Right lobe of liver (tissue), 6 donors: ENCODE measurements around the gene EIF1AD. TPM values are rescaled to one million over a fixed set of nuclear protein-coding genes. Genes with fewer than 3 reads are reported as not detected.

ENCODE experiments used
- ATAC-seq, 4 donors: fragments of 200-7000 bp; cut with Tn5 transposase; one replicate each; pipeline ENCODE4 v1.9.1; 2020; ENCODE audit warnings: mild to moderate bottlenecking in 4 of 4, moderate library complexity in 4 of 4
- DNase-seq, 3 donors: peaks; one replicate each; pipeline ENCODE4 v3.0.0-alpha.2; 2020
- H3K27ac ChIP-seq, 3 donors: fragments of 200-600 bp; one replicate each; pipeline ENCODE4 v1.8.0; 2022
- H3K27me3 ChIP-seq, 2 donors: fragments of 200-600 bp; one replicate each; pipeline ENCODE4 v1.8.0; 2022
- H3K36me3 ChIP-seq, 4 donors: fragments of 200-600 bp; sonication (generic) in 1 of 4; one replicate each; pipeline versions ENCODE4 v1.5.1 to v1.8.0; 2017 to 2022; ENCODE audit warnings: control low read depth in 1 of 4
- H3K4me1 ChIP-seq, 4 donors: fragments of 200-600 bp; sonication (generic) in 1 of 4; one replicate each; pipeline versions ENCODE4 v1.5.1 to v1.8.0; 2017 to 2022; ENCODE audit warnings: control low read depth in 1 of 4
- H3K4me3 ChIP-seq, 3 donors: fragments of 200-600 bp; one replicate each; pipeline ENCODE4 v1.8.0; 2022
- H3K9me3 ChIP-seq, 4 donors: fragments of 200-600 bp; sonication (generic) in 1 of 4; one replicate each; pipeline versions ENCODE4 v1.5.1 to v1.8.0; 2017 to 2022; ENCODE audit warnings: control low read depth in 1 of 4
- CTCF ChIP-seq, 4 donors: fragments of 200-600 bp in 3 of 4; fragments of 450-650 bp in 1 of 4; IDR thresholded peaks; one replicate each; pipeline versions ENCODE4 v1.5.1 to v1.8.0; 2016 to 2022; ENCODE audit warnings: antibody characterized with exemption in 4 of 4, mild to moderate bottlenecking in 2 of 4
- POLR2A ChIP-seq: fragments of 450-650 bp; IDR thresholded peaks from one replicate; pipeline ENCODE4 v1.6.1; 2017; ENCODE audit warnings: antibody characterized with exemption, mild to moderate bottlenecking
- WGBS: methylation state at CpG from one replicate; pipeline ENCODE4 v1.1.6; 2018; ENCODE audit warnings: low coverage, low lambda C conversion rate; ENCODE audit not compliant: insufficient coverage; ENCODE audit errors: missing lambda C conversion rate; 5-methylcytosine and 5-hydroxymethylcytosine counted together
- intact Hi-C, 2 donors: fragments of 100-400 bp; cut with DNase I; formaldehyde crosslinking; loops; one replicate each; pipeline versions ENCODE4 v1.11.2 to v1.14.1; 2022
- total RNA-seq, 6 experiments: library from RNA; depleted of rRNA in 2 of 6; stranded (reverse); fragments of >200 nt in 2 of 6; fragmentation: NEBNext Ultra II Directional in 3 of 6; extraction: Animal tissue kit (Norgen Biotek cat#: 25700) in 3 of 6; gene quantifications; one replicate each; pipeline versions ENCODE4 v1.1.0 to v1.2.4, GENCODE V29; 2016 to 2023
- donor health status: DM: no; HTN: yes; CAD: no.
- donor health status: DM: no; HTN: no; CAD: no.
- donor health status: DM: no; HTN: no; CAD: no.
- donor health status: DM: no; HTN: yes; CAD: no.
- donor health status: DM: no; HTN: yes; CAD: no.

Gene EIF1AD
- total RNA-seq, 6 experiments from 2014 or later: 11.5 to 22.1 (median 13.1) TPM

- peaks cover 10 to 41% (median 24%) of the 10 kb centered on the region in 4 donors for H3K36me3 ChIP-seq
- H3K27me3 ChIP-seq: no peaks in the 10 kb centered on the region
- peaks cover 0 to 11% (median 0%) of the 10 kb centered on the region in 4 donors for H3K4me1 ChIP-seq
- no peak overlapping the region for H3K27ac ChIP-seq
- intact Hi-C loops: no loop called here
- TF ChIP-seq CTCF (IDR thresholded peaks at IDR 0.05) (no peak), POLR2A (no peak)
- no peak overlapping the region for H3K4me3 ChIP-seq
- no peaks in the 10 kb centered on the region for H3K9me3 ChIP-seq
- WGBS: 71% methylated on average over 2 of the region's 2 CpGs
- ATAC-seq (no peak), DNase-seq (no peak)
Observed at GRCh38 chr11:65997286-65997685, 4.7 kb downstream of the EIF1AD start.

GRCh38 chr11:65992056-65992455 lies 9.9 kb downstream of the EIF1AD start:
- Histone ChIP-seq H3K36me3 (peaks cover 0 to 8% (median 0%) of the 10 kb centered on the region in 4 donors), H3K4me1 (no peaks in the 10 kb centered on the region), H3K27ac (no peak overlapping the region), H3K27me3 (no peaks in the 10 kb centered on the region), H3K4me3 (no peak overlapping the region), H3K9me3 (no peaks in the 10 kb centered on the region)
- DNase-seq (no peak), ATAC-seq (no peak)
- intact Hi-C loops: no loop called here
- TF ChIP-seq POLR2A (no peak), CTCF (IDR thresholded peaks at IDR 0.05) (no peak)
- 83% methylated on average over 5 of the region's 5 CpGs for WGBS

- Histone ChIP-seq H3K9me3 (no peaks in the 10 kb centered on the region), H3K4me1 (no peaks in the 10 kb centered on the region), H3K27ac (no peak overlapping the region), H3K36me3 (no peaks in the 10 kb centered on the region), H3K27me3 (no peaks in the 10 kb centered on the region), H3K4me3 (no peak overlapping the region)
- 2% methylated on average over 9 of the region's 10 CpGs for WGBS
- peak; percentile 69 to 89 (median 74) for DNase-seq
- intact Hi-C loops: loop anchor here (10.0 kb wide), 1 partner anchor 104 kb away; the partner anchor contains the start of gene FIBP (in 2 of the 2)
- TF ChIP-seq POLR2A (no peak), CTCF (IDR thresholded peaks at IDR 0.05) (peak; percentile 89 to 99 (median 94))
- peak; percentile 100 for ATAC-seq
Observed at GRCh38 chr11:65988791-65989592, 13.0 kb downstream of the EIF1AD start.

GRCh38 chr11:65987336-65987735 lies 14.6 kb downstream of the EIF1AD start:
- intact Hi-C loops: loop anchor here (10.0 kb wide), 1 partner anchor 103 kb away; the partner anchor contains the start of gene FIBP (in 2 of the 2)
- Histone ChIP-seq H3K36me3 (no peaks in the 10 kb centered on the region), H3K27me3 (no peaks in the 10 kb centered on the region), H3K4me3 (no peak overlapping the region), H3K27ac (no peak overlapping the region), H3K9me3 (no peaks in the 10 kb centered on the region), H3K4me1 (no peaks in the 10 kb centered on the region)
- no peak for DNase-seq
- 67% methylated on average over 3 of the region's 9 CpGs for WGBS
- no peak for TF ChIP-seq POLR2A
- ATAC-seq: no peak

GRCh38 chr11:65983589-65983987 lies 18.4 kb downstream of the EIF1AD start:
- DNase-seq: no peak
- WGBS: no CpG with 5 or more reads among the region's 5 CpGs
- peaks cover 0 to 12% (median 4%) of the 10 kb centered on the region in 4 donors for H3K36me3 ChIP-seq
- no peak overlapping the region for H3K27ac ChIP-seq
- H3K4me1 ChIP-seq: no peaks in the 10 kb centered on the region
- intact Hi-C loops: loop anchor here (10.0 kb wide), 1 partner anchor 99 kb away; the partner anchor contains the start of gene FIBP (in 2 of the 2)
- H3K9me3 ChIP-seq: no peaks in the 10 kb centered on the region
- H3K4me3 ChIP-seq: no peak overlapping the region
- no peak for ATAC-seq
- TF ChIP-seq CTCF (IDR thresholded peaks at IDR 0.05) (no peak), POLR2A (no peak)
- H3K27me3 ChIP-seq: no peaks in the 10 kb centered on the region
